ENCODE data around the gene ITLN2.
"Not testable (repeated sequence)": the region's sequence is repeated elsewhere in the genome, so short reads cannot be mapped to it uniquely, and the experiment has no call there.

The ITLN2 gene

GRCh38 chr1:160952129-160952510 lies 2.5 kb downstream of the ITLN2 start:
- no peak for DNase-seq

DNA sequence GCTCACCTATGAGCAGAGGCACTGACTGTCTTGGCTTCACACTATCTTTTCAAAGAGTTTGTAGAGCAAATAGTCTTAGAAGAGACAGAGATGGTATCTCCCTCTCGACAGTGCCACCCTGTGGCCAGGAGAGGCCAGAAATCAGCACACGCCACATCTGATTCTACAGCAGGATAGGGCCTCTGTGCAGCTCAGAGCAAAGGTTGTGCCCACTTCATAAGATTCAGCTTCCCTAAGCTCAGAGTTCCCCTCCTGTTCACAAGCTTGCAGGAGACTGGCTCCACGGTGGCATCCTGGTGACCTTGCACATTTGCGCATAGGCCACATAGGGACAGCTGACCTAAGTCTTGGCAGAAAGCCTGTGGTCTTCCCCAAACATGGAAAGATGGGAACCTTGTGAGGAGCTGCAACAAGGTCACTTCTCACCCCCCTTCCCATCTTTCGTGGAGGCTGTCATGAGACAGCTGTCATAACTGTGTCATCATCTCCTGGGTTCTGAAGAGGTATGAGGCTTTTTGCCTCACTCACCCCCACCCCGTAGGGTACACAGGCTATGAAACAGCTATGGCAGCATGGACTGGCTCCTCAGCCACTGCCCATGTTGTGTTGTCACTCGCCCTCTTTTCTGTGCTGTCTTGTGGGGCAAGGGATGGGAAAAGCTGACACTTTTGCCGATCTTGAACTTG lies 3.0 kb downstream of the ITLN2 start:
- DNase-seq = peak; percentile 30

DNA sequence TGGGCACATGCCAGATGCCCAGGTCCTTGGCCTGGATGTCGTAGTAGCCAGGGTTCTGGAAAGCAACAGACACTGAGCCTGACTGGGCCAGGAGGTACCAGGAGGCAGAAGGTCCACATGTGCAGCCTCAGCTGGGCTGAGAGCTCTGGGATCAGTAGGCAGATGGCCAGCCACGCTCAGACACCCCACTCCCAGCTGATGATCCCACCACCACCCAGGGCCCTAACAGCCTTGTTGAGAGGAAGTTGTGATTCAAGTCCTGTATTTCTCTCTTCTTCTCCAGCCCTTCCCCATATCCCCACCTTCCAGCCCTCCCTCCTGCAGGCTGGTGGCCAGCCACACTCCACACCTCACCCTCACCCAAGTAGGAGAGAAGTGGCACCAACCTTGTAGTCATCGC lies 4.0 kb downstream of the ITLN2 start:
- DNase-seq = no peak

GRCh38 chr1:160949881-160950280 lies 4.7 kb downstream of the ITLN2 start:
- no peak for DNase-seq

DNA sequence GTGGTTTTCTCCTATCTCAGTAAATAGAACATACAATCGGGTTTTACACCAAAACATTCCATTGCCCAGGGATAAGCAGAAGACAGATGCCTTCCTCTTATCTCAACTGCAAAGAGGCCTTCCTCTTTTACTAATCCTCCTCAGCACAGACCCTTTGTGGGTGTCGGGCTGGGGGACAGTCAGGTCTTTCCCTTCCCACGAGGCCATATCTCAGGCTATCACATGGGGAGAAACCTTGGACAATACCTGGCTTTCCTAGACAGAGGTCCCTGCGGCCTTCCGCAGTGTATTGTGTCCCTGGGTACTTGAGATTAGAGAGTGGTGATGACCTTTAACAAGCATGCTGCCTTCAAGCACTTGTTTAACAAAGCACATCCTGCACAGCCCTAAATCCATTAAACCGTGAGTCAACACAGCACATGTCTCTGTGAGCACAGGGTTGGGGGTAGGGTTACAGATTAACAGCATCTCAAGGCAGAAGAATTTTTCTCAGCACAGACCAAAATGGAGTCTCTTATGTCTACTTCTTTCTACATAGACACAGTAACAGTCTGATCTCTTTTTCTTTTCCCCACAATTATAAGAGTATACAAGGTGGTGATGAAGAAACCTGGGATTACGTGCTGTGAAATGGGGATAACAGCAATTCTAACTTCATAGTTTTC lies 5.3 kb downstream of the ITLN2 start:
- DNase-seq = not testable (repeated sequence)

DNA sequence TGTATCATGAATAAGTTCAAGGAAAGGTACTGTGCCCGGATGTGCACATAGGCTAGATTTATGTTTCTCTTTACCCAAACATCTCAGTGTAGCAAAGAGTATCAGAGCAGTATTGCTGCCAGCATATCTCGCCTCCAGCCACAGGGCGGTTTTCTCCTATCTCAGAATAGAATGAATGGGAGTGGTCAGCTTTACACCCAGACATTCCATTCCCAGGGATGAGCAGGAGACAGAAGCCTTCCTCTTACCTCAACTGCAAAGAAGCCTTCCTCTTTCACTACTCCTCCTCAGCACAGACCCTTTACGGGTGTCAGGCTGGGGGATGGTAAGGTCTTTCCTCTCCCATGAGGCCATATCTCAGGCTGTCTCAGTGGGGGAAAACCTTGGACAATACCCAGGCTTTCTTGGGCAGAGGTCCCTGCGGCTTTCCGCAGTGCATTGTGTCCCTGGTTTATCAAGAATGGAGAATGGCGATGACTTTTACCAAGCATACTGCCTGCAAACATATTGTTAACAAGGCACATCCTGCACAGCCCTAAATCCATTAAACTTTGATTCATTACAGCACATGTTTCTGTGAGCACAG lies 7.3 kb downstream of the ITLN2 start:
- not testable (repeated sequence) for DNase-seq

DNA sequence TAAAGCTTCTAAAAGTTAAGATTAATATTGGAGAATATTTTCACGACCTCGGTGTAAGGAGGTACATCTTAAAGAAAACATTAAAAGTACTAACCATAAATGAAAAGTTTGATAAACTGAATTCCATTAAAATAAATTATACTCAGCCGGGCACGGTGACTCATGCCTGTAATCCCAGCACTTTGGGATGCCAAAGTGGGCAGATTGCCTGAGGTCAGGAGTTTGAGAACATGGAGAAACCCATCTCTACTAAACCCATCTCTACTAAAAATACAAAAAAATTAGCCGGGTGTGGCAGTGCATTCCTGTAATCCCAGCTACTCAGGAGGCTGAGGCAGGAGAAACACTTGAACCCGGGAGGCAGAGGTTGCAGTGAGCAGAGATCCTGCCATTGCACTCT lies 8.7 kb downstream of the ITLN2 start:
- not testable (repeated sequence) for DNase-seq

GRCh38 chr1:160945079-160945478 lies 9.5 kb downstream of the ITLN2 start:
- DNase-seq = no peak

GRCh38 chr1:160942926-160943325 lies 11.7 kb downstream of the ITLN2 start:
- DNase-seq = no peak

- not testable (repeated sequence) for DNase-seq
Observed at GRCh38 chr1:160936666-160937065, 17.9 kb downstream of the ITLN2 start.

DNA sequence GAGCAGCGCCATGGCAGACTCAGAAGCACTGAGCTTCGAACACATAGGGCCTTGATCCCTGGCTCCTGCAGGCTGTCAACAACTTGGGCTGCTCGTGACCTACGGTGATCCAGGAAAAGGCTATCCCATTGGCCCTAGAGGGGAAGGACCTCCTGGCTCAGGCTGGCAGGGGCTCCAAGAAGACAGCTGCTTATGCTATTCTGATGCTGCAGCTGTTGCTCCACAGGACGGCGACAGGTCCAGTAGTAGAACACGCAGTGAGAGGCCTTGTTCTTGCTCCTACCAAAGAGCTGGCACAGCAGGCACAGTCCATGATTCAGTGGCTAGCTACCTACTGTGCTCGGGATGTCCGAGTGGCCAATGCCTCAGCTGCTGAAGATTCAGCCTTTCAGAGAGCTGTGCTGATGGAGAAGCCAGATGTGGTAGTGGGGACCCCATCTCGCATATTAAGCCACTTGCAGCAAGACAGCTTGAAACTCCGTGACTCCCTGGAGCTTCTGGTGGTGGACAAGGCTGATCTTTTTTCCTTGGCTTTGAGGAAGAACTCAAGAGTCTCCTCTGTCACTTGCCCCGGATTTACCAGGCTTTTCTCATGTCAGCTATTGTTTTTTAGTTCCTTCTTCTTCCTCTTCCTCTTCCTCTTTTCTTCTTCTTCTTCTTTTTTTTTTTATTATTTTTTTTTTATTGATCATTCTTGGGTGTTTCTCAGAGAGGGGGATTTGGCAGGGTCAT lies 18.9 kb downstream of the ITLN2 start:
- DNase-seq = no peak

- not testable (repeated sequence) for DNase-seq
Observed at GRCh38 chr1:160933305-160933704, 21.3 kb downstream of the ITLN2 start.

- DNase-seq = no peak
Observed at GRCh38 chr1:160925652-160926244, 28.9 kb downstream of the ITLN2 start.

DNA sequence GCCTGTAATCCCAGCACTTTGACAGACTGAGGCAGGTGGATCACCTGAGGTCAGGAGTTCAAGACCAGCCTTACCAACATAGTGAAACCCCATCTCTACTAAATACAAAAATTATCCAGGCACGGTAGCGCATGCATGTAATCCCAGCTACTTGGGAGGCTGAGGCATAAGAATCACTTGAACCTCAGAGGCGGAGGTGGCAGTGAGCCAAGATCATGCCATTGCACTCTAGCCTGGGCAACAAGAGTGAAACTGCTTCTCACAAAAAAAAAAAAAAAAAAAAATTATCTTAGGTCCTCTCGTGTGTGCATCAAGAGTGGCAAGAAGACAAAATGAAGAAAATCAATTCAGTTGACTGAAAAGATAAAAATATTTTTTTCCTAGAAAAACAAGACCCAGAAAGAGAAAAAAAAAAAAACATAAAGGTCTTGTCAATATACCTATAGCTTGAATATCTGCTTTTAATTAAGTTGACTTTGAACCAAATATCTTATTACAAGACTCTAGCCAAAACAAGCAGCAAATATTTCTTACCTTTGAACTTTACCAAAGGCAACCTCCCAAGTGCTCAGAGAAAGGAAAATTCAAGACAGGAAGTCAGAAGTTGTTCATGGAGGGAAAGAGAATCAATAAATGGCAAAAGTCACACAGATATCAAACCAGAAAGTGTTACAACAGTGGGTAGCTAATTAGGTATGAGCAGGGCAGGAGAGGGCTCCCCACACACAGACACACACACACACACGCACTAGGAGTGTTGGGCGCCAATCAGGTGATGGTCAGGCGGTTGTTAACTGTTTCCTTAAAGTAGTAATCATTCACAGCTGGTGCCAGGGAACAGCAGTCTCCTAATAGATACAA lies 29.6 kb downstream of the ITLN2 start:
- DNase-seq = no peak

DNA sequence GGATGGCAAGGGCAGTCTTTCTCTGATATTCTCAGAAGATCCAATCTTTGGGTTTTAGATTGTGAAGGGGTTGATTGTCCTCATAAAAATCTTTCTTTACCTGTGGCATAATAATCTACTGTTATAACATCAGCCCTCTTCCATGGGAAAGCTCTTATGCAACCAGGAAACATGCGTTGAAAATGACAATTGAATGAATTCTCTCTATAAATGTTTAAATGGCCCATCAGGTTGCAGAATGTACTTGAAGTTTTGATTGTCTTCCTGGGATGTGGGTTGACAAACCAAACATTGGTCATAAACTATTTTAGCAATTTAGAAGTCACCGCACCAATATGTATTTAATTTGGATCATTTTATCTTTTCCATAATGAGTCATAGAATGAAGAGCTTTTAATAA lies 37.9 kb downstream of the ITLN2 start:
- DNase-seq = no peak

DNA sequence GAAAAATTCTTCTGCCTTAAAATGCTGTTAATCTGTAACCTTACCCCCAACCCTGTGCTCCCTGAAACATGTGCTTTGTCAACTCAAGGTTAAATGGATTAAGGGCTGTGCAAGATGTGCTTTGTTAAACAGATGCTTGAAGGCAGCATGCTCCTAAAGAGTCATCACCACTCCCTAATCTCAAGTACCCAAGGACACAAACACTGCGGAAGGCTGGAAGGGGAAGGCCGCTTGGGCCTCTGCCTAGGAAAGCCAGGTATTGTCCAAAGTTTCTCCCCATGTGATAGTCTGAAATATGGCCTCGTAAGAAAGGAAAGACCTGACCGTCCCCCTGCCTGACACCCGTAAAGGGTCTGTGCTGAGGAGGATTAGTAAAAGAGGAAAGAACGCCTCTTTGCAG lies 41.4 kb downstream of the ITLN2 start:
- DNase-seq = not testable (repeated sequence)

DNA sequence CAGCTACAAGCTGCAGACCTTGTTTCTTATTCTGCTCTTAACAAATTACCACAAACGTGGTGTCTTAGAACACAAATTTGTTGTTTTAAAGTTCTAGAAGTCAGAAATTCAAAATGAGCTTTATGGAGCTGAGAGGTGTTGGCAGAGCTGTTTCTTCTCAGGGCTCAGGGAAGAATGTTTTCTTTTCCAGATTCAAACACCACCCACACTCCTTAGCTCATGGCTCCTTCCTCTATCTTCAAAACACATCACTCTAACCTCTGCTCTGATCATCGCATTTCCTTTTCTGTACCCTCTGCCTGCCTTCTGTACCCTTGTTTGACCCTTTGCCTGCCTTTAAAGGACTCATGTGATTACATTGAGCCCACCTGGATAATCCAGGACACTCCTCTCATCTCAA lies 42.7 kb downstream of the ITLN2 start:
- DNase-seq = no peak

DNA sequence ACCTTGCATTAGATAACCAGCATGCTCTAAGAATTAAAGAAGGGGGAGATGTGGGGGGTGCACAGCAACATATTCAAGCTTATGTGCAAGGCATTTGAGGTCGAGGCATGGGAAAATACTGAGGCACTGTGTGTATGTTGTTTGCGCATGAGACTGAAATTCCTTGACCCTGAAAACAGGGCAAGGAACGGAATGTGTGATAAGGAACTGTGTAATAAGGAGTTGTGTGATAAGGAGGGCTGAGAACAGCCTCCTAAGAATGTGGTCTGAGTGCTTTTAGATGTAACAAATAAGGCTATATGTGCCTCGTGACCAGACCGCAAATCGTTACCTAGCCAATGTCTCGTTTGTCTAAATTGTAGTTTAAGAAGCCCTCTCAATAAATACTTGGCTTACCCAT lies 43.2 kb downstream of the ITLN2 start:
- no peak for DNase-seq

DNA sequence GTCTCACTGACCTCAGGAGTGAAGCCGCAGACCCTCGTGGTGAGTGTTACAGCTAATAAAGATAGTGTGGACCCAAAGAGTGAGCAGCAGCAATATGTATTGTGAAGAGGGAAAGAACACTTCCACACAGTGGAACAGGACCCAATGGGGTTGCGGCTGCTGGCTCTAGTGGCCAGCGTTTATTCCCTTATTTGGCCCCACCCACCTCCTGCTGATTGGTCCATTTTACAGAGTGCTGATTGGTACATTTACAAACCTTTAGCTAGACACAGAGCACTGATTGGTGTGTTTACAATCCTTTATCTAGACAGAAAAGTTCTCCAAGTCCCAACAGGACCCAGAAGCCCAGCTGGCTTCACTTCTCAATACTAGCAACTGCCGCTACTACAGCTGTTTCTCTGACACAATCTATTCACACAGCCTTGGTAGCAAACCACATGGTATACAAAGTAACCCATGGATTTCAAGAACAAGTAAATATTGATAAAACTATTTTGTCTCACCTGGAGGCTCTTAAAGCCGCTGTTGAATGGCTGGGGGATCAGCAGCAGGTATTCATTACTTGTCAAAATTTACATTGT lies 44.3 kb downstream of the ITLN2 start:
- no peak for DNase-seq

DNA sequence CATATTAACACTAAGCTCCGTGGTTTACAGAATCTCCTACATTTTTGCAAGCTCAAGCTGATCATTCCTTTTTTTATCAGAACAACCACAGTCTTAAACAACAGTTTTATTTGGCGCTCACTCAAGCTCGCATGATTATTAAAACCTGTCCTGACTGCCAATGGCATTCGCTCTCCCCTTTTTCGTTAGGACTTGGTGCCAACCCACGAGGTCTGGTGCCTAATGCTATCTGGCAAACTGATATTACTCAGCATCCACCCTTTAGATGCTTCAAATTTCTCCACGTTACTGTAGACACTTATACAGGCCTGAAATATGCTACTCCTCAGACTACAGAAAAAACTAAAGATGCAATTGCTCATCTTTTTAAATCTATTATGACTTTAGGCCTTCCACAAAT lies 46.6 kb downstream of the ITLN2 start:
- no peak for DNase-seq

- no peak for DNase-seq
Observed at GRCh38 chr1:160905617-160905989, 49.0 kb downstream of the ITLN2 start.

Measured in NCI-H1048 (cell line).